LNCAP (cell line): ENCODE data around the gene NUAK1.

Experiments used
- TF ChIP-seq, protein P1 (sequence below): fragments of 450-650 bp; IDR thresholded peaks from 2 replicates; pipeline ENCODE4 v1.5.1; 2017; ENCODE audit warnings: mild to moderate bottlenecking

The NUAK1 gene

DNA sequence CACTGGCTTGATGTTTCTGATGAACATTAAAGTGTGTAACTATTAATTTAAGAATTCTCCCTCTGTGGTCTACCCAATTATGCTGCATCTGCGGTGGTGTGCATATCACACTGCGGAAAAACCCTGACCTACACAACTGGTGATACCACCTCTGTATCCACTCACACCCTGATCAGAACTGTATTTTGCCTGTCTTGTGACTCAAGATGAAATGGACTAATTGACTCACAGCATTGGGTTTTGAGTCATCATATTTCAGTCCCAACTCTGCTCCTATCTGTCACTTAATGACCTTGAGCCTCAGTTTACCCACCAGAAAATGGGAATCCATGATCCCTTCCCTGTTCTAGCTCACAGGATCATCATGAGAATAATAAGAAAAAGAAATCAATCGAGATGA lies 65.6 kb downstream of the NUAK1 start:
- TF ChIP-seq, protein P1, sequence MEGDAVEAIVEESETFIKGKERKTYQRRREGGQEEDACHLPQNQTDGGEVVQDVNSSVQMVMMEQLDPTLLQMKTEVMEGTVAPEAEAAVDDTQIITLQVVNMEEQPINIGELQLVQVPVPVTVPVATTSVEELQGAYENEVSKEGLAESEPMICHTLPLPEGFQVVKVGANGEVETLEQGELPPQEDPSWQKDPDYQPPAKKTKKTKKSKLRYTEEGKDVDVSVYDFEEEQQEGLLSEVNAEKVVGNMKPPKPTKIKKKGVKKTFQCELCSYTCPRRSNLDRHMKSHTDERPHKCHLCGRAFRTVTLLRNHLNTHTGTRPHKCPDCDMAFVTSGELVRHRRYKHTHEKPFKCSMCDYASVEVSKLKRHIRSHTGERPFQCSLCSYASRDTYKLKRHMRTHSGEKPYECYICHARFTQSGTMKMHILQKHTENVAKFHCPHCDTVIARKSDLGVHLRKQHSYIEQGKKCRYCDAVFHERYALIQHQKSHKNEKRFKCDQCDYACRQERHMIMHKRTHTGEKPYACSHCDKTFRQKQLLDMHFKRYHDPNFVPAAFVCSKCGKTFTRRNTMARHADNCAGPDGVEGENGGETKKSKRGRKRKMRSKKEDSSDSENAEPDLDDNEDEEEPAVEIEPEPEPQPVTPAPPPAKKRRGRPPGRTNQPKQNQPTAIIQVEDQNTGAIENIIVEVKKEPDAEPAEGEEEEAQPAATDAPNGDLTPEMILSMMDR, result no peak

DNA sequence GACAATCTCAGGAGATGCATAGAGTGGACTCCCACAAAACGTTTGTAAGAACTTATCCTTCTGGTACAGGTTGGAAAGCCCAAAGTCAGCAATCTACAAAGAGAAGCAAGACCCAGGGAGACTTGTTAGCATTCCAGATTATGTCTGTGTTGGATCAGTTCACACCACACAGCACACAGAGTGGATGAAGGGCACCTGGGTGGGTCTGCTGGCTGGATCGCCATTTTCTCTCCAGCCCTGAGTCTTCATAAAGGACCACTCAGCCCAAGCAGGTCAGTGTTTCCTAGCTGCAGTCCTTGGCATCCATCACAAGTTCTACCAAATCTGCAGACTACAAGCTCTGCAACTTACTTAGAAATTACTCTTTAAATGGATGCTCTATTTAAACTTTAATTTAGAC lies 66.0 kb downstream of the NUAK1 start:
- TF ChIP-seq, protein P1, result no peak

- TF ChIP-seq, protein P1, result no peak
Measured at GRCh38 chr12:106071686-106072085, 67.1 kb downstream of the NUAK1 start.

- TF ChIP-seq, protein P1, result no peak
Measured at GRCh38 chr12:106070611-106071010, 68.1 kb downstream of the NUAK1 start.

GRCh38 chr12:106070147-106070546 lies 68.6 kb downstream of the NUAK1 start:
- TF ChIP-seq, protein P1, result no peak

DNA sequence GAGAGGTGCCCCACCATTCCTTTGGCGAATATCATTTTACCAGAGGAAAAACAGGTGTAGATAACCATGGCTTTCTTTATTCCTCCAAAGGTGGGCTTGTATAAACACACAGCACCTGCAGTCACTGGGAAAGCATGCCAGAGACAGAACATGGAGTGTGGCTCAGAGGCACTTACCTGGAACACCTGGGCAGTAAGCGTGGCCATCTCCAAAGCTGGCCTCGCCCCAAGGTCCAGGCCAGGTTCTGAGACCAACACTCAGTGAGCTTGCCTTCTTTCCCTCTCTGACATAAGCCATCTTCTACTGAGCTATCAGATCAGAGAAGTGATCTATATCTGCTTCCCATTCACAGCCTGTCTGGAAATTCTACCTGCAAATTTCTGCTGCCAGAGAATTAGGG lies 70.5 kb downstream of the NUAK1 start:
- TF ChIP-seq, protein P1, result no peak

GRCh38 chr12:106067606-106068205 lies 71.0 kb downstream of the NUAK1 start:
- TF ChIP-seq, protein P1, result no peak
